Inferior parietal cortex (tissue), 1 donor: ENCODE results near the gene TMEM201.
"Not testable (repeated sequence)": the region's sequence is repeated elsewhere in the genome, so short reads cannot be mapped to it uniquely, and the experiment has no call there.

Experiments
- DNase-seq: peaks from one replicate; pipeline ENCODE4 v3.0.0-alpha.2; 2016; ENCODE audit errors: extremely low spot score

TMEM201 gene

GRCh38 chr1:9621032-9621431, 32.3 kb downstream of the TMEM201 start:
- no peak for DNase-seq

- no peak for DNase-seq
Observed at GRCh38 chr1:9624081-9624480, 35.4 kb downstream of the TMEM201 start.

- DNase-seq, result not testable (repeated sequence)
Observed at GRCh38 chr1:9625030-9625429, 36.3 kb downstream of the TMEM201 start.

- no peak for DNase-seq
Observed at GRCh38 chr1:9626201-9626608, 37.5 kb downstream of the TMEM201 start.

DNA sequence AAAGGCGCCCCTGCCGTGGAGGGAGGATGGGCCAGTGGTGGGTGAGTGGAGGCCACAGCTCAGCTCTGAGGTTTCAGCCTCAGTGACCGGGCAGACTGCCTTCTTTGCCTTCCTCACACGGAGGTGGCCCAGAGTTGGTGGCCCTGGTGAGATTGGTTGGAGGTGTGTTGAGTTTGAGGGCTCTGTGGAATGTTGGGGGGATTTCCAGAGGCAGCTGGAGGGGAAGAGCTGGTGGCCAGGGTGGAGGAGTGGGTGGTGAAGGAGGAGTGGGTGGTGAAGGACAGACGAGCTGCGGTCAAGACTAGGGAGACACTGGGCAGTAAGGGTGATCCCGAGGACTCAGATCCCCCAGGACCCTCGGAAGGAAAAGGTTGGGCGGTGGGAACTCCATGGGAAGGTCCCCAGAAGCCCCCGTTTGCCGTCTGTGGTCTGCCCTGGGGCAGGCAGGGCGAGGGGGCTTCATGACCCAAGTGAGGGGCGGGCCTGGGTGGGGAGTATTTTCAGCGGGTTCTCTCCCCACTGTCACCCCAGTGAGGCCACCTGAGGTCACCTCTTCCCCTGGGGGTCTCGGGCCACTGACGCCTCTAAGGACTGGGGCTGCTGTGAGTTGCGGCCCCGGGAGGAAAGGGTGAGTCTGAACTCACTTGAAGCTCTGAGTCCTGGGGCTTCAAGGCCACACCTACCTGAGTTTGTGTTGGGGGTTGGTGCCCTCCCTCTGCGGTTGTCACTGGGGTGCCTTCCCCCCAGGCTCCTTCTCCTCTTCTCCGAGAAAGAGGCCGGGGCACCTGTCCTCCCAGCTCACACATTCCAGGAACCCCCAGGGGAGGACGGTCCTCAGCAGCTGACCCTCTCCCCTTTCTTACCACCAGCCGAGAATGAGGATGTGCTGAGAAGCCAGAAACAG, 40.1 kb downstream of the TMEM201 start:
- DNase-seq, result no peak

DNA sequence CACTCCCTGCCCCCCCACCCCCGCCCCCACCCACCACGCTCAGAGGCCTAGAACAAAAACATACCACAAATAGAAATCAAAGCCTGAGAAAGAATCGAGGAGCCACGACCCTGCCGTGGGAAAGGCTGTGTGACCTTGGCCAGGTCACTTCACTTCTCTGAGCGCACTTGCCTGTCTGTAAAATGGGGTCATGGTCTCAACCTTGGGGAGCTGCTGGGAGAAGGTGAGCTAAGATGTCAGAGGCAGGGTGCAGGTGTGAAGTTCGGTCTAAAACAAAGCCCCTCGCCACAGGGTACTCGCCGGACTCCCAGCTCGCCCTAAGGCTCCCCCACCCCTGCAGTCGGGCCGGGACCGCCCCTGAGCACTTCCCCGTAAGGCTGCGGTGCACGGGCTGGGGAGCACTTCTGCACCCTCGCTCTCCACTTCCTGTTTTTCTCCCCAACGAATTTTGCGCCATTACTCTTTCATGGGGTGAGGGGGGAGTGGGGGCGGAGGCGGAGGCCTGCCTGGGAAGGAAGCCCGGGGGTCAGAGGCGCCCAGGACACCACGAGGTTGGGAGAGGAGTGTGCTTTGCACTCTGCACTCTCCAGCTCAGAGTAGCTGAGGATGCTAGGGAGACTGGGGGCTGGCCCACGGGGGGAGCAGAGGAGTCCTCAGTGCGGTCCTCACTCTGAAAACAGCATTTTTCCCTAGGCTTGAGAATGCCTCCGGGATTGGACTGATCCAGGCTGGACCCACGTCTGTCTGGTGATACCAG, 40.9 kb downstream of the TMEM201 start:
- DNase-seq, result no peak

- no peak for DNase-seq
Observed at GRCh38 chr1:9630331-9631111, 41.8 kb downstream of the TMEM201 start.

DNA sequence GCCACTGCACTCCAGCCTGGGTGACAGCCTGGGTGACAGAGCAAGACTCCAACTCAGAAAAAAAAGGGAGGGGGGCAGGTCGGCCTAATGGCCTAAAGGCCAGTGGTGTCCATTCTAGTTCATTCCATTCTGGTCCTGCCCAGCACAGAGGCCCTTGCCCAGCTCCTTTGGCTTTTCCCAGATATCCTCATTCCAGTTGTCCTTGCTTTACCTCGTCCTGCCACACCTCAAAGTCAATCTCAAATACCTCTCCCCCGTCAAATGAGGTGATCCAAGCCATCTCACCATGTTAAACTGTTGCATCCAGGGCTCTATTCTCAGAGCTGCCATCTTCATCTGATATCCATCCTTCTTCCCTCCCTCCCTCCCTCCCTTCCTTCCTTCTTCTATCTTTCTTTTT, 42.9 kb downstream of the TMEM201 start:
- DNase-seq, result no peak

GRCh38 chr1:9633493-9633892, 44.8 kb downstream of the TMEM201 start:
- DNase-seq, result no peak

- no peak for DNase-seq
Observed at GRCh38 chr1:9634582-9634981, 45.9 kb downstream of the TMEM201 start.

DNA sequence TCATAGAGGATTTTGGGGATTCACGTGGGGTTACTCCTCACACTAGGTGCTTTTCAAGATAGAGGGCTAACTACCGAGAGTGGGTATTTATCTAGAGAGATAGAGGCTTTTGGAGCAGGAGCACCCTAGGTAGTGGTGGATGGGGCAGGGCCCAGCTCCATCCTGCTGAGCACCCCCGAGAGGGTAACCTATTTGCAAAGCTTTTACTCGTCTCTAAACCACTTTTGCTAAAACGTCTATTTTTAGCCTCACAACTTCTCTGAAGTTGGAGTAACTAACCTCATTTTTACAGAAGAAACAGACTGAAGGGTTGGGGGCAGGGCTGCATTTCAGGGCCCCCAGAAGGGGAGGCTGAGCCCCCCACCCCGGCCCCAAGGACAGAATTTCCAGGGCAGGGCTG, 50.5 kb downstream of the TMEM201 start:
- DNase-seq, result no peak

DNA sequence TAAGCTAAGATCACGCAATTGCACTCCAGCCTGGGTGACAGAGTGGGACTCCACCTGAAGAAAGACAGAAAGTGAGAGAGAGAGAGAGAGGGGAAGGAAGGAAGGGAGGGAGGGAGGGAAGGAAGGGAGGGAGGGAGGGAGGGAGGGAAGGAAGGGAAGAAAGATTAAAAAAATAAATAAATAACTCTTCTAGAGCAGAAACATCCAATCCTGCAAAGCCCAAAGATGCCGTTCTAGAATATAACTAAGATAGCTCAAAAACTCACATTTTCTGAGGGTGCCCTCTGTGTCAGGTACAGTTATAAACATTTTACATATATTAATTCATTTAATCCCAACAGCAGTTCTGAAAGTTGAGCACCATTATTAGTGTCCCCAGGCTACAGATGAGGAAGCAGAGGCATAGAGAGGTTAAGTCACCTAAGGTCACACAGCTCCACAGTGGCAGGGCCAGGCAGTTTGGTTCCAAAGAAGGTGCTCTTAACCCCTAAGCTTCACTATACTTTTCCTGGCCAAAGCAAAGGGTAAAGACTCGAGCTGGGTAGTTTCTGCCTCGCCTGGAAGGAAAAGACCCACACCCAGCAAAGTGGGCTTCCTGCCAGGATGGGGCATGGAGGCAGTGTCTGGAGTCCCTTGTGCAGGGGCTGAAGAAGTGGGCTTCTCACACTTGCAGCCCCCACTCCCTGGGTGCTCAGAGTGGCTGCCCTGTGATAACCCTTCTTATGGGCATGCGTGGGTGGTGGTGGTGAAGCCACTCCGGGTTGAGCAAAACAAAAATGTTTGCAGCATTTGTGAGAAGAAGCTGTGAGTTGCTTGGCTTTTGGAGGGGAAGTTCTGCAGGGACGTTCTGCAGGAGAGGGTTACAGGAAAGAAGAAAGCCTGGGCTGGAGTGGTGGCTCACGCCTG, 54.9 kb downstream of the TMEM201 start:
- DNase-seq, result no peak

DNA sequence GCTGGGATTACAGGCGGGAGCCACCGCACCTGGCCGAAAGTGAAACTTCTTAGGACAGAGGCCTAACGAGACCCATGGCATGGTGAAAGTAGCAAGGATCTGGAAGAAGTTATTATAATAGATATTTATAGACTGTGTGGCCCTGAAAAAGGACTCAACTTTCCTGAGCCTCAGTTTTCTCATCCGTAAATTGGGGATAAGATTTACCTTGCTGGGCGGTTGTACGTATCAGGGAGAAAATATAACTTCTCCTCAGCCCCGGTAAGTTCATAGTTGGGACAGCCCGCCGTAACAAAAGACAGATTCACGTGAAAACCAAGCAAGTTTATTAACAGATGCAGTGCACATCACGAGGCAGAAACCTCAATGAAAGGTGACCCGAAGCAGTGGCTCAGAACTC, 57.3 kb downstream of the TMEM201 start:
- no peak for DNase-seq

- no peak for DNase-seq
Observed at GRCh38 chr1:9648171-9648570, 59.5 kb downstream of the TMEM201 start.

DNA sequence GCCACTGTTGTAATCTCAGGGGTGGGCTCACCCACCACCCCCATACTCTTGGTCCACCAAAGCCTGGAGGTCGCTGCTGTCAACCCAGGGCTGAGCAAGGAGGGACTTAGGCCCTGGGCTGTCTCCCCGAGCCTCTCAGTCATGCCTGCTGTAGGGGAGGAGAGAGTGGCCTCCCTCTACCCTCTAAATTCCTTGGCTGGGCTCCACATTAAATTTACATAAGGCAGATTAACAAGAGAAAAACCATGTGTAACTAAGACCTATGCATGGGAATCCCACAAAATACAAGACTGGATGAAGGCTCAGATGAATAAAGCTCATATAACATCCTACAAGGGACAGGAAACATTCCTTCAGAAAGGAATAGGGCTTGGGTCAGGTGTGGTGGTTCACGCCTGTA, 61.1 kb downstream of the TMEM201 start:
- DNase-seq, result no peak

GRCh38 chr1:9651220-9651564, 62.5 kb downstream of the TMEM201 start:
- no peak for DNase-seq

GRCh38 chr1:9651565-9652378, 63.1 kb downstream of the TMEM201 start, which contains the start of gene PIK3CD:
PIK3CD (plus strand) TSS chr1:9651731; CDS start chr1:9710456, 58,725 bp downstream.
- no peak for DNase-seq

DNA sequence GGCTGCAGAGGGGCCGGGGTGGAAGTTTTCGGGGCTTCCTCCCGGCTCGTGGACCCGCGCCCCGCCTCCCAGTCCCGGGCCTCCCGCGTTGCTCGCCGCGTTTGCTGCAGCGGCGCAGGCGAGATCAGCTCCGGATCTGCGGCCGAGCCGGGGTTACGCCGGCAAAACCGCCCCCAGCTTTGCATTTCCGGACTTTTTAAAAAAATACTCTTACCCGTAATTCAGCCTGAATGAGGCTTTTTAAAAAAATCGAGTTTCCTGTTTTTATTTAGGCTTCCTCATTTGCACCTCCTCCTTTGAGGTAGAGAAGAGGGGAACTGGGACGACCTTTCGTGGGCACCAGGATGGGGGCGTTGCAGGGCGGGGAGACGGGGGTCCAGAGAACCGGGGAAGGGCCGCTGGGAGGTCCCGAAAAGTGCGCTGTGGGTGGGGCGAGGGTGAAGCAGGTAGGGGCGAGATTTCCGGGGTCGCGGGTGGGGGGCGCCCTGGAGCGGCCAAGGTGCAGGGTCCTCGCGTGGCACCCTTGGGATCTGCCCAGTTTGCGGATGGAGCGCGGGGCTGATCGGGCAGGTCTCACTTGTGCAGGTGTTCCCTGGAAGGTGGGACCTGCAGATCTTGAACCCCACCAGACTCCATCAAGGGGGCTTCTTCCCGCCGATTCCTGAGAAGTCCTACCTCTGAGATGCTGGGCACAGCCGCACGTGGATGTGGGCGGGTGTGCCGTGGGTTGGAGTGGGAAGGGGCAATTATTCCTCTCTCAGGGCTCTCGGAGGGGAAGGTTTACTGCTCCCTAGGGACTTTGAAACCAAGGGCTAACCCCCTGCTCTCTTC, 63.9 kb downstream of the TMEM201 start:
- no peak for DNase-seq

DNA sequence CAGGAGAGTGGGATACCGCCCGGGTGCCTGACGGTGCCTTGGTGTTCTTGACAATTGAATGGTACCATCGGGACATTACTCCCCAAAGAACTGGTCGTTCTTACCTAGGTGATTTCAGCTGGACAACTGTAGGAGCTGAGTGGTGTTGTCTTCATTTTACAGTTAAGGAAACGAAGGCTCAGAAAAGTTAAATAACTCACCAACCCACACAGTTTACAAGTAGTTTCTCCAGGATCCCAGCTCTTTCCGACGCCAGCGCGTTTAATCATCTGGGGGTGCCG, 64.4 kb downstream of the TMEM201 start:
- DNase-seq, result no peak
